Measurements from ENCODE around the gene RPS21. TPM values are rescaled to one million over a fixed set of nuclear protein-coding genes. Genes with fewer than 3 reads are reported as not detected.
A peak's percentile ranks its signal among the peaks of the same experiment; 100 is the strongest.

The RPS21 gene
- polyA plus RNA-seq, 3 donors from 2014 or later = 743 to 1,716 (median 1,008) TPM

DNA sequence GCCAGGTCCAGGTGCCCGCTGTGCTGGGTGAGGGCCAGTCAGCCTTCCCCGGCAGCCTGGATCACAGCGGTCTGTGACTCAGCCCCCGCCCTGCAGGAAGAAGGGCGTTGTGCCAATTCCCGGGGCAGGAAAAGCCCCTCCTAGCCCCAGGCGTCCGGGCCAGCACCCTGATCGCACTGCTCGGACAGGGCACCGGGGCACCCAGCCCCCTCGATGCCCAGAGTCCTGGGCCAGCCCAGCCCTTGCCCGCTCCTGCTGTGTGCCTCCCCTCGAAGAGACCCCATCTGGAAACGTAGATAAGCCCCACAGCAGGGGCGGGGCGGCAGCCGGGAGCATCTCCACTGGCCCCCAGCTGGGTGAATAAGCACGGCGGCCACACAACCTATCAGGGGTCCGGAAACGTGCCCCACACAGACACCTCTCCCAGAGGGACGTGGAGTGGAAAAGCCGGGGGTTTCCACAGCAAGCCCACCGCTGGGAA is 29.7 kb upstream of the RPS21 start:
- Mint-ChIP-seq H3K4me1 (no peaks in the 10 kb centered on the region), H3K9me3 (no peaks in the 10 kb centered on the region), H3K4me3 (no peak overlapping the region), H3K27ac (no peak overlapping the region), H3K36me3 (no peaks in the 10 kb centered on the region), H3K27me3 (ENCODE audit: low read depth in 3 of 3) (peaks cover 0 to 2% (median 2%) of the 10 kb centered on the region in 3 donors)
- DNase-seq = no peak

DNA sequence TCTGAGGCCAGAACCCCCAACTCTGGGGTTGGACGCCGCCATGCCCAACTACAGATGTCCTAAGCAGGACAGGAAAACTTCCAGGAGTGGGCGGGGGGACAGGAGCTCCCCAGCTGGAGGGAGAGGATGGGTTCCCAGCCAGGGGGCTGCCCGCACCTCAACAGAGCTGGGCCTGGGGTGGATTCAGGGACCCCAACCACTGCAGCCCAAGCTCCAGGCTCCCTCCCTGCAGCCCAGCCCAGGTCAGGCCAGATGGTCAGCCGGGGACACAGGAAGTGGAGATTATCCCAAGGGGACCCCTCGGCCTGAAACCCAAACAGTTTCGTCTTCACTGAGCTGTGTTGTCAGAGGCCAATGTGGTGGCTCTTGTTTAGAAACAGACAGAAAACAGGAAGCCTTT is 29.2 kb upstream of the RPS21 start:
- H3K36me3 Mint-ChIP-seq = no peaks in the 10 kb centered on the region
- H3K27ac Mint-ChIP-seq = no peak overlapping the region
- DNase-seq = no peak
- H3K27me3 Mint-ChIP-seq (ENCODE audit: low read depth in 3 of 3) = peaks cover 0 to 2% (median 2%) of the 10 kb centered on the region in 3 donors
- H3K4me1 Mint-ChIP-seq = no peaks in the 10 kb centered on the region
- H3K4me3 Mint-ChIP-seq = no peak overlapping the region
- H3K9me3 Mint-ChIP-seq = no peaks in the 10 kb centered on the region

GRCh38 chr20:62358171-62359042 is 28.5 kb upstream of the RPS21 start:
- H3K4me3 Mint-ChIP-seq = no peak overlapping the region
- peaks cover 0 to 2% (median 2%) of the 10 kb centered on the region in 3 donors for H3K27me3 Mint-ChIP-seq (ENCODE audit: low read depth in 3 of 3)
- H3K4me1 Mint-ChIP-seq = no peaks in the 10 kb centered on the region
- no peak overlapping the region for H3K27ac Mint-ChIP-seq
- H3K36me3 Mint-ChIP-seq = no peaks in the 10 kb centered on the region
- no peaks in the 10 kb centered on the region for H3K9me3 Mint-ChIP-seq
- no peak for DNase-seq

- Mint-ChIP-seq H3K4me1 (no peaks in the 10 kb centered on the region), H3K9me3 (no peaks in the 10 kb centered on the region), H3K36me3 (no peaks in the 10 kb centered on the region), H3K27ac (no peak overlapping the region), H3K4me3 (no peak overlapping the region), H3K27me3 (ENCODE audit: low read depth in 3 of 3) (peaks cover 0 to 3% (median 2%) of the 10 kb centered on the region in 3 donors)
- no peak for DNase-seq
These were observed 27.8 kb upstream of the RPS21 start for GRCh38 chr20:62359043-62359490.

- DNase-seq = no peak
These were observed 27.3 kb upstream of the RPS21 start for GRCh38 chr20:62359491-62360121.

GRCh38 chr20:62360854-62361798 is 25.8 kb upstream of the RPS21 start:
- Mint-ChIP-seq H3K4me1 (no peaks in the 10 kb centered on the region), H3K27me3 (ENCODE audit: low read depth in 3 of 3) (peaks cover 0 to 2% (median 2%) of the 10 kb centered on the region in 3 donors), H3K4me3 (no peak overlapping the region), H3K36me3 (no peaks in the 10 kb centered on the region), H3K9me3 (no peaks in the 10 kb centered on the region), H3K27ac (no peak overlapping the region)
- no peak for DNase-seq

More at GRCh38 chr20:62359491-62360121, 27.3 kb upstream of the RPS21 start:
- Mint-ChIP-seq H3K27ac (no peak overlapping the region), H3K27me3 (ENCODE audit: low read depth in 3 of 3) (peaks cover 0 to 3% (median 2%) of the 10 kb centered on the region in 3 donors), H3K9me3 (no peaks in the 10 kb centered on the region), H3K4me1 (no peaks in the 10 kb centered on the region), H3K36me3 (no peaks in the 10 kb centered on the region), H3K4me3 (no peak overlapping the region)

DNA sequence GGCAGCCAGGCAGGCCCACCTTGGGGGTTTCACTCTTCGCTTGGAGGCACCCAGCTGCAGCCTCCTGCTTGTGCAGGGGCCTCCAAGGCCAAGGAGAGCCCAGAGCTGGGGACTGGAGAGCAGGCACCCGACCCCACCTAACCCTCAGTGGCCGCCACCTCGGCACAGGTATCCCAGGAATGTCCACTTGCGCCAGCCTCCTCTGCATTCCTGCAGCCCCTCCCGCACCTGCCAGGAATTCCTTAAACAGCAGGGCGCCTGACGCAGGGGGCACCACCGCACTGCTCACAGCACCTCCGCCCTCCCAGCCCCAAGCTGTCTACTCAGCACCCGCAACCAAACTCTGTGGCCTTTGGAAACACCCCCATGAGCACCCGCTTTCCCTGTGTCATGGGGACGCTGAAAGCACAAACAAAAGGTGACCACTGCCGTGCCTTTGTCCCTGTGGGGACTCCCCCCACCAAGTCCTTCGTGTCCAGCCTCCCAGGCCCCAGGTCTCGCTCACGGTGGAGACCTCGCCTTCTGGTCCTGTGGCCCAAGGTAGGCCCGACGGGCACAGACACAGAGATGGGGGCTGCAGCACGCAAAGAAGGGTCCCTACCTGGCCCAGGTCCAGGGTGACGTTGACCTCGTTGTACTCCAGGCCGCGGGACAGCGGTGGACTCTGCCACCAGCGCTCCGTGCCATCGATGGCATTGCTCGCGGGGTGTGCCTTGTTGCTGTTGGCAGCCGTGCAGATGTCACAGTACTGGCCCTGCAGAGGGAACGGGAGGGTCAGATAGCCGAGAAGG is 24.9 kb upstream of the RPS21 start:
- Mint-ChIP-seq H3K36me3 (no peaks in the 10 kb centered on the region), H3K4me3 (no peak overlapping the region), H3K27me3 (ENCODE audit: low read depth in 3 of 3) (peaks cover 0 to 2% (median 2%) of the 10 kb centered on the region in 3 donors), H3K4me1 (no peaks in the 10 kb centered on the region), H3K9me3 (no peaks in the 10 kb centered on the region), H3K27ac (no peak overlapping the region)
- no peak for DNase-seq

- no peaks in the 10 kb centered on the region for H3K4me1 Mint-ChIP-seq
- H3K36me3 Mint-ChIP-seq = no peaks in the 10 kb centered on the region
- H3K4me3 Mint-ChIP-seq = no peak overlapping the region
- no peak for DNase-seq
- H3K27ac Mint-ChIP-seq = no peak overlapping the region
- H3K9me3 Mint-ChIP-seq = no peaks in the 10 kb centered on the region
- H3K27me3 Mint-ChIP-seq (ENCODE audit: low read depth in 3 of 3) = peaks cover 0 to 2% (median 2%) of the 10 kb centered on the region in 3 donors
These were observed 24.3 kb upstream of the RPS21 start for GRCh38 chr20:62362590-62362940.

- Mint-ChIP-seq H3K27me3 (ENCODE audit: low read depth in 3 of 3) (peaks cover 0 to 2% (median 2%) of the 10 kb centered on the region in 3 donors), H3K27ac (no peak overlapping the region), H3K4me1 (no peaks in the 10 kb centered on the region), H3K4me3 (no peak overlapping the region), H3K9me3 (no peaks in the 10 kb centered on the region), H3K36me3 (no peaks in the 10 kb centered on the region)
- DNase-seq = no peak
These were observed 23.6 kb upstream of the RPS21 start for GRCh38 chr20:62362991-62363919.

- H3K27ac Mint-ChIP-seq = no peak overlapping the region
- no peaks in the 10 kb centered on the region for H3K9me3 Mint-ChIP-seq
- H3K4me3 Mint-ChIP-seq = no peak overlapping the region
- peaks cover 2 to 5% (median 2%) of the 10 kb centered on the region in 3 donors for H3K27me3 Mint-ChIP-seq (ENCODE audit: low read depth in 3 of 3)
- H3K4me1 Mint-ChIP-seq = no peaks in the 10 kb centered on the region
- no peaks in the 10 kb centered on the region for H3K36me3 Mint-ChIP-seq
- no peak for DNase-seq
These were observed 22.7 kb upstream of the RPS21 start for GRCh38 chr20:62363920-62364851.

DNA sequence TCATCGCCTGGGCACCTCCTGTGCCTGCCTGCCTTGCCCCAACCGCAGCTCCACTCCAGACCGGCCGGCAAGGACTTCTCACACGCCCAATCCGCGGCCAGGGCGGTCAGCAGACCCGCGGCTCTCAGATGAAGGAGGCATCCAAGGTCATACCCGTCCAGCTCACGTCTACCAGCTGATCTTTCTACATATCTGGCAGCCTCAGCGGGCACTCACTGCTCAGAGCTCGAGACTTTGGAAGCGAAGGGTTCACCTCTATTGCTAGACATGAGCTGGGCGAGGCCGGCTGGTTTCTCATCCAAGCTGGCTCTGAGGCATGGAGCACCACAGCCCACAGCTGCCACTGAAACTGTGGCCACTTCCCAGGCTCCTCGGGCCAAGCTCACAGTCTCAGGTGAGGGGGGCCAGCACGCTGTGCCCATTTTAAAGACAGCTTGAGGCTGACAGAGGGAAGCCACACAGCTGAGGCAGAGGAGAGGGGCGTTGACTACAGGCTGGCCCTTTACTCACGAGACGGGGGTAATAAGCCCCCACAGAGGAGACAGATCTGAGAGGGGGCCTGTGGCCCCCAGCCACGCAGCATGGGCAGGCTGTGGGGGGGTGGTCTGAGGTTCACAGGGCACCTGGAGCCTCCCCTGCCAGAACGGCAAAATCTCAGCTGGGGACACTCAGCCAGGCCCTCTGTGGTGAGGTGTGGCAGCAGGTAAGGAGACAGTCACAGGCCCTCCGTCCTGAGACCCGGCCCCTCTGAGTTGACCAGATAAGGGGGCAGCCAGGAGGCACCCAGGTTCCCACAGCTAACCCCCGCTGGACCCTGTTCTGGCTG is 21.8 kb upstream of the RPS21 start:
- H3K27ac Mint-ChIP-seq = no peak overlapping the region

More for the DNA sequence above, 21.8 kb upstream of the RPS21 start:
- no peak for DNase-seq
- Mint-ChIP-seq H3K4me3 (peak overlapping the region in 2 of 5 donors; percentile 38 to 44), H3K9me3 (no peaks in the 10 kb centered on the region), H3K4me1 (no peaks in the 10 kb centered on the region), H3K36me3 (no peaks in the 10 kb centered on the region), H3K27me3 (ENCODE audit: low read depth in 3 of 3) (peaks cover 2 to 7% (median 5%) of the 10 kb centered on the region in 3 donors)

Measured in immature natural killer cell (primary cell).